Prostate gland (tissue), 2 donors: ENCODE measurements around the gene PIP5K1B.

ENCODE experiments used
- CTCF ChIP-seq, 4 experiments: fragments of 200-600 bp in 2 of 4; fragments of 450-650 bp in 2 of 4; sonication (generic) in 2 of 4; IDR thresholded peaks; 1 replicate in 3 of 4; 2 replicates in 1 of 4; pipeline ENCODE4 v1.5.1; 2016 to 2019; ENCODE audit warnings: antibody characterized with exemption in 4 of 4, mild to moderate bottlenecking in 2 of 4, moderate library complexity in 2 of 4
- POLR2AphosphoS5 ChIP-seq: sonication (generic); formaldehyde crosslinking; IDR thresholded peaks from one replicate; pipeline ENCODE4 v1.6.1; 2017; ENCODE audit warnings: antibody characterized with exemption

- TF ChIP-seq CTCF (IDR thresholded peaks at IDR 0.05) (no peak), POLR2AphosphoS5 (no peak)
These were observed 14.8 kb downstream of the PIP5K1B start for GRCh38 chr9:68719847-68720246.
